Measurements from ENCODE around the gene RIMS1. TPM values are rescaled to one million over a fixed set of nuclear protein-coding genes. Genes with fewer than 3 reads are reported as not detected.

RIMS1 gene
- total RNA-seq, 1 donor from 2014 or later = 5.2 TPM

GRCh38 chr6:72238900-72239299 is 352.6 kb downstream of the RIMS1 start:
- DNase-seq (ENCODE audit: extremely low spot score in 2 of 2) = no peak
- no peaks in the 10 kb centered on the region for H3K4me1 ChIP-seq
- H3K27ac ChIP-seq = no peak overlapping the region
- H3K4me3 ChIP-seq = no peak overlapping the region
- no peaks in the 10 kb centered on the region for H3K27me3 ChIP-seq
- TF ChIP-seq POLR2AphosphoS5 (IDR thresholded peaks at IDR 0.05; ENCODE audit: insufficient read depth in 1 of 2, low read depth in 1 of 2) (no peak), POLR2A (IDR thresholded peaks at IDR 0.05) (no peak)
- no peaks in the 10 kb centered on the region for H3K9me3 ChIP-seq
- no peaks in the 10 kb centered on the region for H3K36me3 ChIP-seq
- intact Hi-C loops (cut with DNase I) = no loop called here

GRCh38 chr6:72245565-72245964 is 359.2 kb downstream of the RIMS1 start:
- no peak overlapping the region for H3K4me3 ChIP-seq
- H3K27ac ChIP-seq = no peak overlapping the region
- no peaks in the 10 kb centered on the region for H3K27me3 ChIP-seq
- no peaks in the 10 kb centered on the region for H3K9me3 ChIP-seq
- intact Hi-C loops (cut with DNase I) = no loop called here
- no peak for DNase-seq (ENCODE audit: extremely low spot score in 2 of 2)
- no peaks in the 10 kb centered on the region for H3K4me1 ChIP-seq
- no peaks in the 10 kb centered on the region for H3K36me3 ChIP-seq
- TF ChIP-seq CTCF (IDR thresholded peaks at IDR 0.05) = no peak
- TF ChIP-seq POLR2A (IDR thresholded peaks at IDR 0.05) = no peak

- no peak for TF ChIP-seq POLR2AphosphoS5 (IDR thresholded peaks at IDR 0.05; ENCODE audit: insufficient read depth in 1 of 2, low read depth in 1 of 2)
- no peak for TF ChIP-seq CTCF (IDR thresholded peaks at IDR 0.05)
- TF ChIP-seq POLR2A (IDR thresholded peaks at IDR 0.05) = no peak
- no peak overlapping the region for H3K27ac ChIP-seq
- H3K4me3 ChIP-seq = no peak overlapping the region
- H3K9me3 ChIP-seq = no peaks in the 10 kb centered on the region
- DNase-seq (ENCODE audit: extremely low spot score in 2 of 2) = no peak
- H3K4me1 ChIP-seq = no peaks in the 10 kb centered on the region
- intact Hi-C loops (cut with DNase I) = no loop called here
- no peaks in the 10 kb centered on the region for H3K27me3 ChIP-seq
- no peaks in the 10 kb centered on the region for H3K36me3 ChIP-seq
Measured at GRCh38 chr6:72246926-72247325, 360.6 kb downstream of the RIMS1 start.

- H3K4me3 ChIP-seq = no peak overlapping the region
- no peak overlapping the region for H3K27ac ChIP-seq
- no peak for DNase-seq (ENCODE audit: extremely low spot score in 2 of 2)
- TF ChIP-seq POLR2A (IDR thresholded peaks at IDR 0.05) (no peak), POLR2AphosphoS5 (IDR thresholded peaks at IDR 0.05; ENCODE audit: insufficient read depth in 1 of 2, low read depth in 1 of 2) (no peak), CTCF (IDR thresholded peaks at IDR 0.05) (no peak)
- H3K36me3 ChIP-seq = no peaks in the 10 kb centered on the region
- no peaks in the 10 kb centered on the region for H3K9me3 ChIP-seq
- no peaks in the 10 kb centered on the region for H3K27me3 ChIP-seq
- intact Hi-C loops (cut with DNase I) = no loop called here
- H3K4me1 ChIP-seq = no peaks in the 10 kb centered on the region
Measured at GRCh38 chr6:72248621-72249020, 362.3 kb downstream of the RIMS1 start.

GRCh38 chr6:72250664-72251063 is 364.3 kb downstream of the RIMS1 start:
- no peaks in the 10 kb centered on the region for H3K27me3 ChIP-seq
- H3K27ac ChIP-seq = no peak overlapping the region
- no peaks in the 10 kb centered on the region for H3K9me3 ChIP-seq
- no peaks in the 10 kb centered on the region for H3K36me3 ChIP-seq
- H3K4me1 ChIP-seq = no peaks in the 10 kb centered on the region
- intact Hi-C loops (cut with DNase I) = no loop called here
- TF ChIP-seq CTCF (IDR thresholded peaks at IDR 0.05) (no peak), POLR2A (IDR thresholded peaks at IDR 0.05) (no peak), POLR2AphosphoS5 (IDR thresholded peaks at IDR 0.05; ENCODE audit: insufficient read depth in 1 of 2, low read depth in 1 of 2) (no peak)
- DNase-seq (ENCODE audit: extremely low spot score in 2 of 2) = no peak
- no peak overlapping the region for H3K4me3 ChIP-seq

- H3K36me3 ChIP-seq = no peaks in the 10 kb centered on the region
- TF ChIP-seq POLR2AphosphoS5 (IDR thresholded peaks at IDR 0.05; ENCODE audit: insufficient read depth in 1 of 2, low read depth in 1 of 2) (no peak), POLR2A (IDR thresholded peaks at IDR 0.05) (no peak), CTCF (IDR thresholded peaks at IDR 0.05) (no peak)
- H3K4me3 ChIP-seq = no peak overlapping the region
- intact Hi-C loops (cut with DNase I) = no loop called here
- DNase-seq (ENCODE audit: extremely low spot score in 2 of 2) = no peak
- no peak overlapping the region for H3K27ac ChIP-seq
- no peaks in the 10 kb centered on the region for H3K4me1 ChIP-seq
- H3K27me3 ChIP-seq = no peaks in the 10 kb centered on the region
- no peaks in the 10 kb centered on the region for H3K9me3 ChIP-seq
Measured at GRCh38 chr6:72260489-72260888, 374.1 kb downstream of the RIMS1 start.
